HepG2 (cell line): Measurements from ENCODE around the gene TNFRSF21. TPM values are rescaled to one million over a fixed set of nuclear protein-coding genes. Genes with fewer than 3 reads are reported as not detected.

Source experiments
- CREM ChIP-seq, 2 experiments: sonication (generic) in 1 of 2; formaldehyde crosslinking in 1 of 2; IDR thresholded peaks; 2 replicates each; pipeline versions ENCODE4 v1.4.0 to v1.6.1; 2016 to 2020; ENCODE audit warnings: antibody characterized with exemption in 1 of 2, mild to moderate bottlenecking in 1 of 2, missing genetic modification reagents in 1 of 2
- HMGA1 ChIP-seq: sonication (generic); formaldehyde crosslinking; conservative IDR thresholded peaks from 2 replicates; pipeline ENCODE4 v1.4.0; 2020; ENCODE audit warnings: missing genetic modification reagents
- PHF20 ChIP-seq: sonication (generic); formaldehyde crosslinking; IDR thresholded peaks from 2 replicates; pipeline ENCODE4 v1.5.0; 2020; ENCODE audit warnings: mild to moderate bottlenecking, missing genetic modification reagents
- SRSF9 ChIP-seq: fragments of 200-400 bp; formaldehyde crosslinking; IDR thresholded peaks from 2 replicates; pipeline ENCODE4 v1.6.1; 2018; ENCODE audit warnings: borderline replicate concordance, mild to moderate bottlenecking, low read depth, low read length; ENCODE audit not compliant: insufficient read depth, poor library complexity, severe bottlenecking
- ZNF142 ChIP-seq: sonication (generic); formaldehyde crosslinking; IDR thresholded peaks from 2 replicates; pipeline ENCODE4 v1.4.0; 2020; ENCODE audit warnings: missing genetic modification reagents
- ZNF790 ChIP-seq: sonication (generic); formaldehyde crosslinking; IDR thresholded peaks from 2 replicates; pipeline ENCODE4 v1.8.0; 2022; ENCODE audit warnings: missing genetic modification reagents, mild to moderate bottlenecking, borderline replicate concordance
- polyA plus RNA-seq, 8 experiments: library from polyadenylated mRNA; depleted of rRNA in 3 of 8; stranded (reverse) in 7 of 8; unstranded in 1 of 8; fragments of >200 nt; fragmentation: Illumina TruSeq in 4 of 8; extraction: Trizol in 4 of 8; gene quantifications; 2 replicates each; pipeline versions ENCODE4 v1.2.1 to v1.2.3, GENCODE V29; 2011 to 2016; ENCODE audit warnings: low read depth in 4 of 8, missing spikeins in 1 of 8, mixed read lengths in 1 of 8; ENCODE audit not compliant: insufficient read depth in 1 of 8
- total RNA-seq, 5 experiments: library from RNA; depleted of rRNA; stranded (reverse); fragments of >200 nt; fragmentation: Illumina TruSeq; extraction: Trizol; gene quantifications; 2 replicates each; pipeline ENCODE4 v1.2.3, GENCODE V29; 2016; ENCODE audit warnings: low read depth in 1 of 5
- TF ChIP-seq, protein P1 (sequence below): sonication (generic); formaldehyde crosslinking; IDR thresholded peaks from 2 replicates; pipeline ENCODE4 v1.5.0; 2020; ENCODE audit warnings: missing genetic modification reagents
- TF ChIP-seq, protein P2 (sequence below): sonication (generic); formaldehyde crosslinking; IDR thresholded peaks from 2 replicates; pipeline ENCODE4 v1.8.0; 2022; ENCODE audit warnings: mild to moderate bottlenecking, missing genetic modification reagents, moderate library complexity

TNFRSF21 gene
- total and polyA plus RNA-seq, 2 of the 13 experiments (the other 11 are each of a cell fraction or from before 2014, with no cell fraction given): 24.8 to 46.3 TPM

GRCh38 chr6:47286301-47286700 is 23.4 kb downstream of the TNFRSF21 start (continued):
- TF ChIP-seq HMGA1 (no peak), ZNF142 (no peak), SRSF9 (no peak), CREM (IDR thresholded peaks at IDR 0.05) (no peak), CREM (CRISPR knock-in tag; IDR thresholded peaks at IDR 0.05) (no peak), ZNF790 (CRISPR knock-in tag) (no peak), PHF20 (no peak)
- TF ChIP-seq, protein P1, sequence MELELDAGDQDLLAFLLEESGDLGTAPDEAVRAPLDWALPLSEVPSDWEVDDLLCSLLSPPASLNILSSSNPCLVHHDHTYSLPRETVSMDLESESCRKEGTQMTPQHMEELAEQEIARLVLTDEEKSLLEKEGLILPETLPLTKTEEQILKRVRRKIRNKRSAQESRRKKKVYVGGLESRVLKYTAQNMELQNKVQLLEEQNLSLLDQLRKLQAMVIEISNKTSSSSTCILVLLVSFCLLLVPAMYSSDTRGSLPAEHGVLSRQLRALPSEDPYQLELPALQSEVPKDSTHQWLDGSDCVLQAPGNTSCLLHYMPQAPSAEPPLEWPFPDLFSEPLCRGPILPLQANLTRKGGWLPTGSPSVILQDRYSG (CRISPR knock-in tag): no peak
- TF ChIP-seq, protein P2, sequence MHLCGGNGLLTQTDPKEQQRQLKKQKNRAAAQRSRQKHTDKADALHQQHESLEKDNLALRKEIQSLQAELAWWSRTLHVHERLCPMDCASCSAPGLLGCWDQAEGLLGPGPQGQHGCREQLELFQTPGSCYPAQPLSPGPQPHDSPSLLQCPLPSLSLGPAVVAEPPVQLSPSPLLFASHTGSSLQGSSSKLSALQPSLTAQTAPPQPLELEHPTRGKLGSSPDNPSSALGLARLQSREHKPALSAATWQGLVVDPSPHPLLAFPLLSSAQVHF (CRISPR knock-in tag): no peak
